ENCODE measurements around the gene PHLDA2. TPM values are rescaled to one million over a fixed set of nuclear protein-coding genes. Genes with fewer than 3 reads are reported as not detected.
A peak's percentile ranks its signal among the peaks of the same experiment; 100 is the strongest.

The PHLDA2 gene
- total and polyA plus RNA-seq, 9 of the 15 experiments (the other 6 are each of a cell fraction or from before 2014, with no cell fraction given): 0.43 to 42.4 (median 4.7) TPM

GRCh38 chr11:2898366-2899079 is 30.7 kb downstream of the PHLDA2 start (continued):
- TF ChIP-seq DLX4 (CRISPR knock-in tag; IDR thresholded peaks at IDR 0.05) (no peak), ELF4 (CRISPR knock-in tag; IDR thresholded peaks at IDR 0.05) (no peak), HINFP (tag; conservative IDR thresholded peaks at IDR 0.05; ENCODE audit: low read depth) (no peak), ILK (tag; IDR thresholded peaks at IDR 0.05; ENCODE audit: borderline replicate concordance, low read depth) (no peak), TBL1XR1 (IDR thresholded peaks at IDR 0.05; ENCODE audit: low read length in 2 of 2) (0 out of 4 replicates have a peak, but pooled peaks of 1 of the 2 experiments have one; percentile 14), XRCC3 (IDR thresholded peaks at IDR 0.05) (no peak), GABPB1 (CRISPR knock-in tag; IDR thresholded peaks at IDR 0.05) (peak; percentile 60; the same call in 1 of the 2 replicates), L3MBTL2 (IDR thresholded peaks at IDR 0.05) (peak; percentile 98), FOXA3 (CRISPR knock-in tag; conservative IDR thresholded peaks at IDR 0.05 in 1 of 2, IDR thresholded peaks at IDR 0.05 in 1 of 2) (peak in 1 of 2 experiments; percentile 76; a peak in 1 of 4 replicates), ARNT (IDR thresholded peaks at IDR 0.05) (no peak), ZNF57 (CRISPR knock-in tag; IDR thresholded peaks at IDR 0.05) (no peak), POLR3A (IDR thresholded peaks at IDR 0.05; ENCODE audit: borderline replicate concordance, extremely low read depth, insufficient read depth, insufficient read length) (no peak), USF1 (CRISPR knock-in tag; IDR thresholded peaks at IDR 0.05) (peak; percentile 82), MITF (IDR thresholded peaks at IDR 0.05) (peak; percentile 66; the same call in 1 of the 2 replicates), ZNF277 (CRISPR knock-in tag; IDR thresholded peaks at IDR 0.05; ENCODE audit: borderline replicate concordance) (no peak), TRIM28 (IDR thresholded peaks at IDR 0.05) (no peak), FOXK2 (conservative IDR thresholded peaks at IDR 0.05 in 1 of 2, IDR thresholded peaks at IDR 0.05 in 1 of 2; ENCODE audit: low read depth in 2 of 2) (no peak), GTF2E2 (tag; IDR thresholded peaks at IDR 0.05) (no peak), ATF3 (IDR thresholded peaks at IDR 0.05) (peak; percentile 94), ATF3 (CRISPR knock-in tag; conservative IDR thresholded peaks at IDR 0.05) (no peak), RHOXF2B (CRISPR knock-in tag; conservative IDR thresholded peaks at IDR 0.05) (0 out of 2 replicates have a peak, but pooled peaks have one; percentile 38), CEBPB (tag; IDR thresholded peaks at IDR 0.05) (0 out of 2 replicates have a peak, but pooled peaks have one; percentile 15)

All from K562 (cell line).